AG04449 (cell line): Measurements from ENCODE around the gene CIT.

Source experiments
- CTCF ChIA-PET: fragments of 350-600 bp; formaldehyde crosslinking; extraction: SDS; loops from one replicate; lab custom pipeline; 2021; ENCODE audit warnings: antibody characterized with exemption; lab: Yijun Ruan, JAX
- POLR2A ChIA-PET: fragments of 400-600, 350-600 bp; formaldehyde crosslinking; extraction: SDS; loops from one replicate; lab custom pipeline; 2020; ENCODE audit warnings: antibody characterized with exemption, inconsistent platforms; lab: Yijun Ruan, JAX
- DNase-seq: peaks from one replicate; pipeline ENCODE4 v3.0.0-alpha.2; 2010; ENCODE audit warnings: low read depth, low spot score
- H3K4me3 ChIP-seq: 2 replicates; pipeline ENCODE4 v1.5.1; 2011; ENCODE audit warnings: low read depth, mild to moderate bottlenecking, control low read depth, low read length
- TF ChIP-seq, protein P1 (sequence below): IDR thresholded peaks from one replicate; pipeline ENCODE4 v1.5.1; 2011; ENCODE audit warnings: mild to moderate bottlenecking, moderate library complexity, low read length, control low read depth, inconsistent platforms; ENCODE audit not compliant: insufficient read depth; ENCODE audit errors: missing control alignments

The CIT gene

DNA sequence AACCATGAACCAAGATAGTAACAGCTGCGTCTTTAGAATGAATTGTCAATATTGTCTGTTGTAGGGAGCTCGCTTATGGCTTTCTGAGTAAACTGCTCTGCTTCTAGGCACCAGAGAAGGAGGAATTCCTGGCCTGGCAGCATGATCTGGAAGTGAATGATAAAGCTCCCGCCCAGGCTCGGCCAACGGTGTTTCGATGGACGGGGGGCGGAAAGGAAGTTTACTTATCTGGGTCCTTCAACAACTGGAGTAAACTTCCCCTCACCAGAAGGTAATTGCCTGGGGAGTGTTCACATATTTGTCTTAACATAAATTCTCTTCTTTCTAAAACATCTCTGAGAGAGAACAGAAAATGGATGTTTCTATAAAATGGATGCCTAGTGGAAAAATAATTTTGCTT, 204.9 kb downstream of the CIT start:
- POLR2A ChIA-PET = no interaction called here

DNA sequence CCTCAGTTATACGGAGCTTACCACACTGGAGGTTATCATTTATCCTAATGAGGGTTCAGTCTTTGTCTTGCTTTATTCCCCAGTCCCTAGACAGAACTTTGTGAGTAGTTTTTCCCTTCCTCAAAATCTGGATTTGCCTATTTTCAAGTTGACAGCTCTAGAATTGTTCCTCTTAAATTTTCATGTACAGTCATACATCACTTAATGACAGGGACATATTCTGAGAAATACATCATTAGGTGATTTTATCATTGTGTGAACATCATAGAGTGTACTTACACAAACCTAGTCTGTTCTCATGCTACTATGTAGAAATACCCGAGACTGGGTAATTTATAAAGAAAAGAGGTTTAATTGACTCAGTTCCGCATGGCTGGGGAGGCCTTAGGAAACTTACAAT, 206.1 kb downstream of the CIT start:
- no peak for DNase-seq
- POLR2A ChIA-PET = no interaction called here
- CTCF ChIA-PET = interaction anchor here (0.8 kb wide), 1 partner anchor 13 kb away, joined by 3 read pairs; no protein-coding TSS in a partner anchor
- no peak overlapping the region for H3K4me3 ChIP-seq
- TF ChIP-seq, protein P1, sequence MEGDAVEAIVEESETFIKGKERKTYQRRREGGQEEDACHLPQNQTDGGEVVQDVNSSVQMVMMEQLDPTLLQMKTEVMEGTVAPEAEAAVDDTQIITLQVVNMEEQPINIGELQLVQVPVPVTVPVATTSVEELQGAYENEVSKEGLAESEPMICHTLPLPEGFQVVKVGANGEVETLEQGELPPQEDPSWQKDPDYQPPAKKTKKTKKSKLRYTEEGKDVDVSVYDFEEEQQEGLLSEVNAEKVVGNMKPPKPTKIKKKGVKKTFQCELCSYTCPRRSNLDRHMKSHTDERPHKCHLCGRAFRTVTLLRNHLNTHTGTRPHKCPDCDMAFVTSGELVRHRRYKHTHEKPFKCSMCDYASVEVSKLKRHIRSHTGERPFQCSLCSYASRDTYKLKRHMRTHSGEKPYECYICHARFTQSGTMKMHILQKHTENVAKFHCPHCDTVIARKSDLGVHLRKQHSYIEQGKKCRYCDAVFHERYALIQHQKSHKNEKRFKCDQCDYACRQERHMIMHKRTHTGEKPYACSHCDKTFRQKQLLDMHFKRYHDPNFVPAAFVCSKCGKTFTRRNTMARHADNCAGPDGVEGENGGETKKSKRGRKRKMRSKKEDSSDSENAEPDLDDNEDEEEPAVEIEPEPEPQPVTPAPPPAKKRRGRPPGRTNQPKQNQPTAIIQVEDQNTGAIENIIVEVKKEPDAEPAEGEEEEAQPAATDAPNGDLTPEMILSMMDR = no peak

More for the DNA sequence above, 204.9 kb downstream of the CIT start:
- no peak overlapping the region for H3K4me3 ChIP-seq
- CTCF ChIA-PET = interaction anchor here (1.0 kb wide), 1 partner anchor 23 kb away, joined by 3 read pairs; no protein-coding TSS in a partner anchor
- DNase-seq = no peak
- TF ChIP-seq, protein P1 = no peak

DNA sequence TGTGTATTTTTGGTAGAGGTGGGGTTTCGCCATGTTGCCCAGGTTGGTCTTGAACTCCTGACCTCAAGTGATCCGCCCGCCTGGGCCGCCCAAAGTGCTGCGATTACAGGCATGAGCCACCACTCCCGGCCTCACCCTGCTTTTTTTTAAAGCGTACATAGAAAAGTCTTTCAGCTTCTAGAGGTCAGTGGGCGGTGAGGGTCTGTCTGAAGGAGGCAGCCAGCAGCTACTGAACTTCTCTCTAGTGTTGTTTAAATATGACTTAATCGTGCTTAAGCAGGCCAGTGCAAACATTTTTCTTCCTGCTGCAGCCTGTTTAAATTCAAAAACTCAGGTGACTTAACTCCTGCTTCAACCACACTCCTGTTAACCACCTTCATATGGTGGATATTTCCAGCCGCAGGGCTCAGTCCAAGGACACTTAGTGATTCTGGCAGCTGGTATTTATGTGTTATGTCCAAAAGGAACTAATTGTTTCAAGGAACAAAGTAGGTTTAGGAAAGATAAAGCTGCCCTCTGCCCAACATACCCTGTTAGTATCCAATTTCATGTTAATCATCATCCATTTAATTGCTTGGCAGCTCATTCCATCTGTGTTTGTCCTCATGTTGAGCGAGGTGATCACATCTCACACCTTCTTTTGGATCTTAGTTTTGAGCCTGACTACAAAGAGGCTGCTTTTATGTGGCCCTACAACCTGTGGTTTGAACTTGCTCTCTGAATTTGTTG, 207.2 kb downstream of the CIT start:
- H3K4me3 ChIP-seq = no peak overlapping the region

DNA sequence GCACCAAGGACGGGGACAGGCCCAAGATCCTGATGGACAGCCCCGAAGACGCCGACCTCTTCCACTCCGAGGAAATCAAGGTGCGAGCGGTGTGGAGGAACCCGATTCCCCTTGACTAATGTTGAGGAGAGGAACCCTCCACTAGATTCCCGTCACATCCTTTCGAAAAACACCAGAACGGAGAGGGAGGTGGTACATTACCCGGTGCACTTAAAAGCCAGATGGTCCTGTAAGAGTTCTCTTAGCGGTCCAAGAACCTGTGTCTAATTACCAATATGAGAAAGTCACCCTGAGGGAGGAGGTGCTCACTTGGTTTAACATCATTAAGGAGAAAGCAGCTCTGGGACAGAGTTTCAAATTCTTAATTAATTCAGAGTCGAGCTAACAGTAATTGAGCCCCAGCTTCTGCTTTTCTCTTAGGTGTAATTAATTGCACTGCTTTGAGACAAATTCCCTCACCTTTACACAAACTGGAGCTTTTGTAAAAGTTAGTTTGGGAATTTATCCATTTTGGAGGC, 208.7 kb downstream of the CIT start:
- TF ChIP-seq, protein P1 = no peak
- CTCF ChIA-PET = interaction anchor here (1.3 to 3.8 kb wide), 8 partner anchors 9 to 231 kb away, joined by 3 to 14 read pairs (median 8); no protein-coding TSS in a partner anchor
- H3K4me3 ChIP-seq = peak overlapping the region; percentile 99
- no peak for DNase-seq
- POLR2A ChIA-PET = interaction anchor here (1.4 kb wide), 1 partner anchor 202 kb away, joined by 3 read pairs; no protein-coding TSS in a partner anchor

More for the DNA sequence above, 207.2 kb downstream of the CIT start:
- TF ChIP-seq, protein P1 = no peak
- ChIA-PET POLR2A (no interaction called here), CTCF (interaction anchor here (0.8 to 3.8 kb wide), 5 partner anchors 7 to 1293 kb away, joined by 3 to 14 read pairs (median 8); no protein-coding TSS in a partner anchor)
- no peak for DNase-seq

DNA sequence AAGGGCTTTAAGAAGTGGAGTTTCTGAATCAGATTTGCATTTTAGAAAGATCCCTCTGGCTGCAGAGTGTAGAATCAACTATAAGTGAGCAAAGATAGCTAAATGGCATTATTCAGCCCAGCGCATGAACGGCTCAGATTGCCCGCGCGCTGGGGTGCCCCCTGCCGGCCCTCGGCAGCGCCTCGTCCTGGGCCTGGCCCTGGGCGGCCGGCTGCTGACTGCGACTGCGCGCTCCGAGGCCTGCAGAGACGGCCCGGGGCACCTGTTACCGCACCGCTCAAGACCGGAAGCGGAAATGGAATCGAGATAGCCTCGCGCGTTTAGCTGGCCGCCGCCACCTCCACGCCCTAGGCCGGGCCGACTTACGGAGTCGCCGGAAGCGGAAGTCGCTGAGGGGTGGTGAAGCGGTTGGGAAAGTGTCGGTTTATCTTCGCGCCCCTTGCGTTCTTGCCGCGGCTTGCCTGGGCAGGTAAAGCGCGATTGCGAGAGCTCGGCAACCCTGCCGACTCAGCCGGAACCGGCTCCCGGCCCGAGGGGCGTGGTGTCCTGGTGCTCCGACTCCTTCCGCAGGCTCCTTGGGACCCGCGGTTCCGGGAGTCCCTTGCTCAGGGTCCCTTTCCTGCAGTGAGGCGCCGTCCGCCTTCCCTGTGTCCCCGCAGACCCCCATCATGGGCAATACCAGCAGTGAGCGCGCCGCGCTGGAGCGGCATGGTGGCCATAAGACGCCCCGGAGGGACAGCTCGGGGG, 209.4 kb downstream of the CIT start, which contains the start of gene PRKAB1:
PRKAB1 (plus strand) TSS at position 557 of the 747 bp plus-strand sequence; CDS start at position 669, 112 bp downstream.
- peak within 1 kb of the TSS; percentile 99 for H3K4me3 ChIP-seq
- CTCF ChIA-PET = interaction anchor here (0.5 to 3.8 kb wide), 14 partner anchors 9 to 235 kb away, joined by 3 to 14 read pairs (median 4); no protein-coding TSS in a partner anchor
- POLR2A ChIA-PET = interaction anchor here (1.4 kb wide), 1 partner anchor 202 kb away, joined by 3 read pairs; no protein-coding TSS in a partner anchor
- DNase-seq = peak; percentile 73
- TF ChIP-seq, protein P1 = peak; percentile 94
